HK-2 (cell line): ENCODE measurements around the gene SMIM10.
"Not testable (repeated sequence)": the region's sequence is repeated elsewhere in the genome, so short reads cannot be mapped to it uniquely, and the experiment has no call there.

Experiments used
- DNase-seq: peaks from one replicate; pipeline ENCODE4 v3.0.0-alpha.2; 2018; ENCODE audit not compliant: unreplicated experiment

The SMIM10 gene

DNA sequence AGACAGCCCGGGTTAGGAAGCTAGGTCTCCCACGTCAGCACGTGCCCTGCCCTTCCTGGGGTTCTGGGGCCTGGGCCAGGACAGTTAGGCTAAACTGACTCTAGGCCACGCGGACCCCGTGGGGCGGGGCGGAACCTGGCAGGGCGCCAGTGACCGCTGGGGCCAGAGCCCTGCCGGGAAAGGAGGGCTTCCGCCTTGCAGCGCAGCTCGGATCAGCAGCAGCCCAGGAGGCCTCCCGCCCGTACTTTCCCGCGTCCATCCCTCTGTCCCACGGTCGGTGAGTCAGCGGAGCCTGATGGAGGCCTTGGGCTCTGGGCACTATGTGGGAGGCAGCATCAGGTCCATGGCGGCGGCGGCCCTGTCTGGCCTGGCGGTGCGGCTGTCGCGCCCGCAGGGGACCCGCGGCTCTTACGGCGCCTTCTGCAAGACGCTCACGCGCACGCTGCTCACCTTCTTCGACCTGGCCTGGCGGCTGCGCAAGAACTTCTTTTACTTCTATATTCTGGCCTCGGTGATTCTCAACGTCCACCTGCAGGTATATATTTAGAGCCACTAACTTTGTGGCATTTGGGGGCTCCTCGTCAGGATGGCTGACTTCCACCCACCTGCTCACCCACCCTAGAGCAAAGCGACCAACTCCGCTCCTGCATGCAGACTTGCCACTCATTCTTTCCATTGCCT lies at the start of gene SMIM10:
SMIM10 (plus strand) TSS at position 191 of the 681 bp plus-strand sequence; CDS start at position 296, 105 bp downstream.
- DNase-seq = peak; percentile 88

DNA sequence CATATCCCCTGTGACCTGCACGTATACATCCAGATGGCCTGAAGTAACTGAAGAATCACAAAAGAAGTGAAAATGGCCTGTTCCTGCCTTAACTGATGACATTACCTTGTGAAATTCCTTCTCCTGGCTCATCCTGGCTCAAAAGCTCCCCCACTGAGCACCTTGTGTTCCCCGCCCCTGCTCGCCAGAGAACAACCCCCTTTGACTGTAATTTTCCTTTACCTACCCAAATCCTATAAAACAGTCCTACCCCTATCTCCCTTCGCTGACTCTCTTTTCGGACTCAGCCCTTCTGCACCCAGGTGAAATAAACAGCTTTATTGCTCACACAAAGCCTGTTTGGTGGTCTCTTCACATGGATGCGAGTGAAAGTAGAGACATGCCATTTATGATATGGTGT lies 44.4 kb upstream of the SMIM10 start:
- DNase-seq = not testable (repeated sequence)

DNA sequence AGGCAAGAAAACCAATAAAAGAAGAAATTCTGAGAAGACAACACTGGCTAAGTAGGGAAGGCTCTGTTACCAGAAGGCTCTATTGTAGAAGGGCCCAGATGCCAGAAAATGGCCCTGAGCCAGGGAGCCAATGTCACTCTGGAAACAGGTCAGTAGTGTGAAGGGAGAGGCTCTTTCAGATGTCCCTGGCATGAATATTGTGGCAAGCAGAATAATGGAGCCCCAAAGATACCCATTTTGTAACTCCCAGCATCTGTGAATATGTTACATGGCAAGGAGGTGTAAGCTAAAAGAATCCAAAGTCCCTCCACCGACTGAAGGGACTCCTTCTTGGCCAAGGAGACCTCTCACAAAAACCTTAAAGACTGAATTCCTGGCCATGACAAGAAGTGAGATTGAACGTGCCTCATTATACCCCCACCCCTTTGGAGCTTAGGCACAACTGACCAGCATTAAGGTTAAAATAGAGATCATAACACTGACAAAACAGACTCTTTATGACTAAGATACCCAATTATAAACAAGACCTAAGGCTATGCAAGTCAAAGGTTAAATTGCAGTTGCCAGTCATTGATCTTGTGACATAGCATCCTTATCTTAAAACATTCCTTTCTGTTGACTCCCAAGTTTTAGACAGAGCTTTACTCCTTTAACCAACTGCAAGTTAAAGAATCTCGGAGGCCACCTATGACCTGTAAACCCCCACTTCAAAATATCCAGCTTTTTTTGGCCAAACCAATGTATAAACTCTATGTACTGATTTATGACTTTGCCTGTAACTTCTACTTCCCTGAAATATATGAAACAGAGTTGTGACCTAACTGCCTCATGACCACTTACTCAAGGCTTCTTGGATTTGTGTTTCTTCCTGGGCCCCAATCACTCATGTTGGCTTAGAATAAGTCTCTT lies 42.2 kb upstream of the SMIM10 start:
- DNase-seq = no peak

DNA sequence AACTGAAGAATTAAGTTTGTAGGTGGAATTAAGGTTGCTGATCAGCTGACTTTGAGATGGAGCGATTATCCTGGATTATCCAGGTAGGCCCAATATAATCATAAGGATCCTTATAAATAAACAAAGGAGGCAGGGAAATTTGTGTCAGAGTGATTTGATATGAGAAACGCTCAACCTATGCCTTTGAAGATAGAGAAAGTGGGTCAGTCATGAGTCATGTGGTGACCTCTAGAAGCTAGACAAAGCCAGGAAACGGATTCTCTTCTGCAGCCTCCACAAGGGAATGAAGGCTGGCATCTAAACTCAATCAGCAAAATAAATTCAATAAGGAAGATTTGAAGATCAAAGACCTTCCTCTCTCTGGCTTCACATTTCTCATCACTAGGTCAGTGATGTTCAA lies 41.5 kb upstream of the SMIM10 start:
- DNase-seq = no peak

DNA sequence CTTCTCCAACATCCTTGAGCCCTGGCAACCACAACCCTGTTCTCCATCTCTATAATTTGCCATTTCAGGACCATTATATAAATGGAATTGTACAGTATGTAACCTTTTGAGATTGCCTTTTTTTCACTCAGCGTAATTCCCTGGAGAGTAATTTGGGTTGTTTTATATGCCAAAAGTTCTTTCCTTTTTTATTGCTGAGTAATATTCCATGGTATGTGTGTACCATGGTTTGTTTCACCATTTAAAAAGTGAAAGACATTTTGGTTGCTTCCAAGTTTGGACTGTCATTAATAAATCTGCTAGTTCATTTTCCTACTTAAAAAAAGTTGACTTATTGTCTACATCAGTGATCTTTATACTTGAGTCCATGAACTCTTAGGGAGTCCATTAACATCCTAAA lies 33.0 kb upstream of the SMIM10 start:
- DNase-seq = no peak

DNA sequence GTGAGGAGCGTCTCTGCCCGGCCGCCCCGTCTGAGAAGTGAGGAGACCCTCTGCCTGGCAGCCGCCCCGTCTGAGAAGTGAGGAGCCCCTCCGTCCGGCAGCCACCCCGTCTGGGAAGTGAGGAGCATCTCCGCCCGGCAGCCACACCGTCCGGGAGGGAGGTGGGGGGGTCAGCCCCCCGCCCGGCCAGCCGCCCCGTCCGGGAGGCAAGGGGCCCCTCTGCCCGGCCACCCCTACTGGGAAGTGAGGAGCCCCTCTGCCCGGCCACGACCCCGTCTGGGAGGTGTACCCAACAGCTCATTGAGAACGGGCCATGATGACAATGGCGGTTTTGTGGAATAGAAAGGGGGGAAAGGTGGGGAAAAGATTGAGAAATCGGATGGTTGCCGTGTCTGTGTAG lies 30.4 kb upstream of the SMIM10 start:
- DNase-seq = not testable (repeated sequence)

DNA sequence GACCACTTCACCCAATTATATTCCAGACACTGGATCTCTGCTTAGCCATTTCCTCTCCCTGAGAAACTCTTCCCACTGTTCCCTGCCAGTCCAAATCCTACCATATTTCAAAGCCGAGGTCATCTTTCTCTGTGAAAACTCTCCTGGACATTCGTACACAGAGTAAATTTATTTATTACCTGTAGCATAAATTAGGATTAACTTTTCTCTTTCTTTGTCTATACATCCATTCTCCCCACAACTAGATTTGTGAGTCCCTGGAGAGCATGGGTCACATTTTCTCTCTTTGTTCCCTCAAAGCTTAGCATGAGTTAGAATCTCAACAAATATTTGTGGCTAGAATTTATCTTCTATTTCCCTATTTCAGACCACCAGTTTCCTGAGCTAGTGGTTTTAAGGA lies 27.8 kb upstream of the SMIM10 start:
- DNase-seq = no peak

DNA sequence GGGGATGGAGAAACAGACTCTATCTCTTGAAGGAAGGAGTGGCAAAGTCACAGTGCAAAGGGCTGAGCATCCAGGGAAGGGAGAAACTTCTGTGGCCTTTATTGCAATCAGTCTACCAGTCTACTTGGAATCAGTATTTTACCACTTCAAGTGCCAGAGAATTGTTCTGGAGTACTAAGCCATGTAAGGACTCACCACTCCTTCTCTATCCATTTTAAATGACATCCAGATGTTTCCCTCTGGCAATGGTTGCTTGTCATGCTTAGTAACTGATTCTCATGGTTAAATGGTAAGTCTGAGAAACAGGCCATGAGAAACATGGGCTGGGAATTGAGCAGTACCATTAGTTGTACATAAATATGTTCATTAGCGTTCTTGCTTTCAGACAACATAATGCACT lies 21.1 kb upstream of the SMIM10 start:
- DNase-seq = no peak

DNA sequence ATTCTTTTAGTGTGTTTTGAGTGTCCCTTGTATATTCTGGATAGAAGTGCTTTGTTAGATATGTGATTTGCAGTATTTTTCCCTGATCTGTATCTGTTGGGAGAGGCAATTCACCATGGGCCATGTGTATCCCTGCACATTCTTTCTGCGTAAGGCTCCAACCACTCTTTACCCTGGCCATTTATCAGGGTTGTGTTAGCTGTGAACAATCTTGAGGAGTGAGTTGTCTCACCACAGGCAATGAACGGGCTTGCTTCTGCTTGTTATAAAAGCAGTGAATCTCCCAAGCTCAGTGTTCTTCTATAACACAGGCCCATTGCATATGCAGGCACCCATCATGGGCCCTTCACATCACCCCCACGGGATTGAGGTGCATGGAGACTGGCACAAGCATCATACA lies 18.9 kb upstream of the SMIM10 start:
- no peak for DNase-seq

DNA sequence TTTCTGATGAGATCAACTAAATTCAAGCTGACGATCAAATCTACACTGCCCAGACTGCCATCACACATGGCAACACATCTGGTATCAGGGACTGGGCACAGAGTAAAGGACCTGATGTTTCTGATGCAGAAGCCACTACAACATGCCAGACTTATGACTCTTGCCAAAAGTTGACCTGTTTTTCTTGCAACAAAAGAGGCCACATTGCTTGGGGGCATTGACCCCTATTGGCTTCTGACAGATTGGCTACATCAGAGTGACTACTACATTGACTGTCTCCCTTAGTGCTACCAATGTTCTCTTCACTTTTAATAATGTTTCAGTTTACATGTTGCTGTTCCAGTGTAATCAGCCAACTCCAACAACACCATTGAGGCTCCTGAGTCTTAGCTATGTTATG lies 15.3 kb upstream of the SMIM10 start:
- DNase-seq = no peak

DNA sequence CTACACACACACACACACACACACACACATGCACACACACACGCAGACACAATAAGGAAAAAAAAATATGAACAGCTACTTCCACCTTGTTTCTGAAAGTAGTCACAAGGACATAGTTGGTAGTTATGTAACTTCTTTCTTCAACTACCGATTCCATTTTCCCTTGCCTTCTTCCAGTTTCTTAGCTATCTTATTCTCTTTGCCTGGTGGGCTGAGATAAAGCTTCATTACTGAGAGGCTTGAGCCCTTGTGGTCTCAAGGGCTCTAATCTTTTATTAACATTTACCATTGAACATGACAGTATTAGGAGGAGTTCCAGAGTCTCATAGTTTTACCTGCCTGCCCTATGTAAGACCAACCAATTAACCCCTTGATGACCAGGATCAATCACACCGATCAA lies 8.9 kb upstream of the SMIM10 start:
- DNase-seq = no peak

DNA sequence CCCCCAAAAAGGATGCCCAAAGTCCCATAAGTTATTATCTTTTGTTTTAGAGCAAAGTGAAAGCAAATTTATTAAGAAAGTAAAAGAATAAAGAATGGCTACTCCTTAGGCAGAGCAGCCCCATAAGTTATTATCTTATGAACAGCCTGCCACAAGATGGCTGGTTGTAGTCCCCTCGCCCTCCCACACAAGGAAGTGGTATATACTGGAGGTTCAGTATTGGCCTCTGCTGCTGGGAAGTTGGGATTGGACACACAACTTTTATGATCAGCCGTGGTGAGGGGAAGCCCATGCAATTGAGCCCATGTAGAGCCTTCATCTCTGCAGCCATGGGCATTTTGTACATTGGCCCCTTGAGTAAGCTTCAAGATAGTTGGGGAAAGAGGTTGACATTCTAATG lies 8.0 kb upstream of the SMIM10 start:
- no peak for DNase-seq

DNA sequence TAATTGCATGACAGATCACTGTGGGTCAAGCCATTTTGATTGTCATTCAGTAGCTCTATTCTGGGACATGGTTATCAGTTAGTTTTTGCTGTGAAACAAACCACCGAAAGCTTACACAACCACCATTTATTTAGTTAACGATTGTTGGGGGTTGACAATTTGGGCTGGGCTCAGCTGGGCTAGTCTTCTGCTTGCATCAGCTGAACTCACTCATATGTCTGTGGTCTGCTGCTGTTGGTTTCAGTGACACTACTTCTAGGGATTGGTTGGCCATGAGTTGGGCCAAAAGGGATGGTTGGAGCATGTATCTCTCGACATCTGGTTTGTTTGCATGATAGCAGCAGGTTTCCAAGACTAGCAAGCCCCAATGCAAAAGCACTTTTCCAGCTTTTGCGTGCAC lies 5.3 kb upstream of the SMIM10 start:
- DNase-seq = no peak

DNA sequence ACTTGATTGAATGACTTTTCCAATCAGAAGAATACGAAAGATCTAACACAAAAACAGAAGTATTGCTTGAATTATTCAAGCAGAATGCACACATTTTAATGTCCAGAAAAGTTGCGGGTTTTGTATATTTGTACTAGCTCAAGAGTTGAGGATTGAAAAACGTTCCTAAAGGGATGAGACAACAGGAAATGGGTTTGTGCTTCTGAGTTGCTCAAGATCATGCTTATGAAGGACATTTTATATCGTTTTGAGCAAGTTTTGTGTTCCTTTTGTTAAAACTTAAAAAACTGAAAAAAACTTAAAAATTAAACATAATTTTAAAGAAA lies 353 bp upstream of the SMIM10 start:
- DNase-seq = no peak

DNA sequence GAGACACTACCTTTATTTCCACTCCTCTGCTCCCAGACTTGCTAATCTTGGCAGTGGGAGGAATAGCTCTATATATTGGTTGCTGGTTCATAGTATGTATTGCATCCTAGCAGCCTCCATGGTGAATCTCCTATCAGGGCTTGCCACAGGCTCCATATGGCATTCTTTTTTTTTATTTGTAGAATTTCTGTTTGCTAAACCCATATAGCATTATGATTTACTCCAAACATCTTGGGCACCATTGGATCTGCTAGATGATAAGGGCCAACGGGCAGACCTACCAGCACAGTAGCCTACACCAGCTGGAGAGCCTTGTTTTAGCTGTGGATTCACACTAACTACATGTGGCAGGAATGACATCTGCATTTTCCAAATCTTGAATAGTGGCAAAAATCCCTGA lies 6.9 kb downstream of the SMIM10 start:
- no peak for DNase-seq

DNA sequence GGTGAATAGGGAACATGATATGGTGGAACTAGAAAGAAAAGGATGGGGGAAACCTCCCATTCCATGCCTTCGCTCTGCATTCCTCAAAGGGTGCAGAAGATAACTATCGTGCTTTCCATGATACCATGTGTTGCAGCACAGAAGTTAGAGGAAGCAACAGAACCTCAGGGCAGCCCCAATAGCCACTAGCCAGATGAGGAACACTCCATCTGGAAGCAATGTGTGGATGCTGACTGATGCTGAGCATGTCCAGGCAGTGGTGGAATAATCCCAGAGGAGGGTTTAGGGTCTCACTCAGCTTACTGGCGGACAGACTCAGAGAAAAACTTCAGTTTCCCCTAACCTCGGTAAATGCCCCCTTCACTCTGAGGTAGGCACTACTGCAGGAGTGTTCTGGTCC lies 7.5 kb downstream of the SMIM10 start:
- no peak for DNase-seq

DNA sequence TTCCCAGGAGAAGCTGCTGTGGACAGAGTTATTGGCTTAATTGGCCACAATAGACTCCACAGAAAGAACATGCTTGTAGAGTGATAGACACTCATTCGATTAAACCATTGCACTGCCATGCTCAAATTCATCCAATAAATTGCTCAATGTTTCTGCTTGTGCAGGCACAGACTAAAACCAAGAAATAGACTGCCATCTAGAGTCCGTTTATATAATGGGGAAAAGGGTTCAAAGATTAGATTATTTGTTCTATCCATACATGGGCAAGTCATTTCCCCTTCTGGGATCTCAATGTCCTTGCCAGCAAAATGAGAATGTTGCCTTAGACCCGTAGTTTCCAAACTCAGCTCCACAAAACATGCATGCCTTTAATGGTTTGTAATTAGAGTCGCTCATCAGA lies 8.7 kb downstream of the SMIM10 start:
- no peak for DNase-seq

DNA sequence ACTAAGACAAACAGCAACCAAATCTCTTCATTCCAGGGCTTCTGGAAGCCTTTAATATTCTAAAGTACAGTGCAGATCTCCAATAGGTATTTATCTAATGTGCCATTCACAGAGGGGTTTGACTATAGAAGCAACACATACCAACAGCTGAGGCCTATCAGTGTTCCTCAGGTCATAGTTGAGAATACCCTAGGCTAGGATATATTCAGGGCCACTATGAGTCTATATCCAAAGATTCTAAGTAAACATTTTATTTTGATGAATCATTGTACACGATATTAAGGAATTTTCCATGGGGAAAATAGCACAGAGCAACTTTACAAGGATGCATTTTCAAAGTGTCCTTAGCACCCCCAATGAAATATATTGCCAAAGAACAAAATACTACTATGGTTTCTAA lies 9.7 kb downstream of the SMIM10 start:
- DNase-seq = no peak

DNA sequence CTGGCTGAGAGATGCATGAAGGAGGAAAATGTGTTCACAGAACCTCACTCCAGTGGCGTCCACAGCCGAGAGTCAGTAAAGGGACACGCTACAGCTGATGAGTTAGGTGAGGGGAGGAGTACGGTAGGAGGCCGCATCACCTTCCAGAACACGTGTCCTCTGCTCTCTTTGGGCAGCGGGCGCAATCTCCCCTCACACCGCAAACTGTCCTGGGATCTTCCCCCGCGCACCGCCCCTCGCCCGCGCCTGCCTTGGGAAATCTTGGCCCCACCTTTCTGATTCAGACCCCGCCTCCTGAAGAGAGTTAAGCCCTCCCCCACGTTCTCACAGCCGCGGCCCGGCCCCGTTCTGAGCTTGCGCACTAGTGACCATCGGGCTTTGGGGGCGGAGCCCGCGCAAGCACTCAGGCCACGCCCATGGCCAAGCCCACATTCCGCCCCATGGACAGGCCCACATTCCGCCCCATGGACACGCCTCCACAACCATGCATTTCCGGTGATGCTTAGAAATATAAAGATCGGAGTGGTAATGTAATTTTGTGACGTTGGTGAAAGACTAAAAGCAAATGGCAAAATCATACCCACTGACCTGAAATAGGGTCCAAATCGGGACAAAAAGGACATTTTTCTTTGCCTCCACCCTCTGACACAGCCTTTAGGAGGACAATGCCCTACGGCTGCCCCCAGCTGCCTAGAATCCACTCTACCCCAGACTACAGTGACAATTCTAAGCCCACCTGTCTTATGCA lies 13.3 kb downstream of the SMIM10 start:
- DNase-seq = peak; percentile 93

DNA sequence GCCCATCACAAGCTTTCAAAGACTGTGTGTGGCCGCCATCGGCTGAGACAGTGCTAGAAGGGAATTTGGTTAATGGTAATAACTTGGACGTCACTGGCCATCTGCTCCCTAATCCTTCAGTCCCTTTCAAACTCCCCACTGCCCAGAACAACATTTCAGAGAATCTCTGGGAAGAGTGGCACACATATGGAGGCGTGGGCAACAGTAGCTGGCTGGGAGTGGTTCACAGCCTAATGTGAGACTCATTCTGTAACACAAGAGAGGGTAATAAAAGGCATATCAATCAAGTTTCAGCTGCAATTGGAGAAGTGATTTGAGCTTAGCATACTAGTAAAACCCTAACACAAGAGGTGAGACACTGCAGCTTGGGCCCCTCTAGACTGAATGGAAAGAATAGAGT lies 15.4 kb downstream of the SMIM10 start:
- no peak for DNase-seq

DNA sequence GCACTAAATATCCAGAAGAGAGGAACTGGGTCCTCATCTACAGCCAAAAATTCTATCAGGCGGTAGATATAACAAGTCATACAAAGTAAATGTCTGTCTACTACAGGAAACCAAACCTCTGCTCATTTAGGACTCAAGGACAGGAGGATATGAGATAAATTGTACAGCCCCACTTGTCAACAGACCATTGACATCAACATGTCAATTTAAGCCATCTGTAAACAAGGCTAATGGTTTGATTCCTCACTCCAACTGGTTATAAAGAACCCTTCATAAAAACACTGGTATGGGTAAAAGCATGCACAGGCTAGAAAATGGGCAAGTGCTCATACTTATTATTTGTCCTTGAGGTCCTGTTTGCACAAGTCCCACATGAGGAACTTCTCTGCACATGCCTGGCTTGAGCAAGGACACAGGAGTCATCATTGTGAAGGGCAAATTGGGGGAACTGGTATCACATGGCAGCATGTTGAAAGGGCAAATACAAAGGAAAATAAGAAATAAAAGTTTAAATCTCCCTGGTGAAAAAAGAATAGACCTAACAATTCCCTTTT lies 18.3 kb downstream of the SMIM10 start:
- DNase-seq = no peak

DNA sequence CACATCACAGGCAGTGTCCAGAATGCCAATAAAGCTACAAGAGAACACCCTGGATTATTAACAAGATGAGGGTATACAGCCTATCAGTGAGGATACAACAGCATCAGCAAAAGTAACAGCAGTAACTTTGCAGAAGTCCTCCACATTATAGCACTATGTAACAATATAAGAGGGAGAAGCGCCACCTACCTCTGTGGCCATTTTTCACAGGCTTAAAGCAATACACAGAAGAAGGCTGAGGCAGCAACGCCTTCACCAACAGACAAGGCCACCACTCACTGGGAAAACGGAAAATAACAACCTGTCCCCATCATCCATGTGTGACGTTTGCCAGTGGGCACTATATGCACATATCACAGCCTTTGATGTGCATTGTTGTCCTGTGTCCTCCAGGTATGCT lies 19.0 kb downstream of the SMIM10 start:
- DNase-seq = no peak
